ENCODE measurements around the gene NMRAL1.

DNA sequence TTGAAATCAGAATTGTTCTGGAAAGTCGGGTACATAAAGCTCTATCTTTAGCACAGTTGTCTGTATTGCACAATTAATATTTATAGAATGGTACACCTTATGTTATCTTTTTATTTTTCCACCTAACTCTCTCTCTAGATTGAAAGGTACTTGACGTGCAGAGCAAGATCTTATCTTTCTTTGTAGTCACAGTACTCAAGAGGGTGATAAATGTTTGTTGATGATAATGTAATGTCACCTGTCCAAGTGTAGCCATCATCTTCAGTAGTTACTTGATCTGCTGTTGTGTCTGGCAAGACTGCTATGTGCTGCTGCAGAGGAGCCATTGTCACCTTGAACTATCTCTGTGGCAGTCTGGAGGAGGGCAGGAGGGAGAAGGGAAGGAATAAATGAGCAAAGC is 7.1 kb upstream of the NMRAL1 start:
- TF ChIP-seq ELF4 (IDR thresholded peaks at IDR 0.05) (no peak), FOXA1 (IDR thresholded peaks at IDR 0.05) (no peak)

Measured in HEK293T (cell line).